ENCODE measurements around the gene CCDC183.
"Not testable (repeated sequence)": the region's sequence is repeated elsewhere in the genome, so short reads cannot be mapped to it uniquely, and the experiment has no call there.

Gene CCDC183

GRCh38 chr9:136826703-136827582 is 30.8 kb downstream of the CCDC183 start:
- DNase-seq = no peak

GRCh38 chr9:136827794-136828473 is 31.8 kb downstream of the CCDC183 start:
- DNase-seq = no peak

- no peak for DNase-seq
Measured at GRCh38 chr9:136828474-136829140, 32.5 kb downstream of the CCDC183 start.

- no peak for DNase-seq
Measured at GRCh38 chr9:136829412-136829811, 33.3 kb downstream of the CCDC183 start.

- no peak for DNase-seq
Measured at GRCh38 chr9:136829981-136830885, 34.1 kb downstream of the CCDC183 start.

- DNase-seq = no peak
Measured at GRCh38 chr9:136831002-136831719, 35.0 kb downstream of the CCDC183 start.

GRCh38 chr9:136831720-136832104 is 35.6 kb downstream of the CCDC183 start:
- DNase-seq = no peak

- DNase-seq = no peak
Measured at GRCh38 chr9:136832581-136832980, 36.4 kb downstream of the CCDC183 start.

GRCh38 chr9:136833381-136834048 is 37.4 kb downstream of the CCDC183 start:
- DNase-seq = not testable (repeated sequence)

GRCh38 chr9:136835162-136835931 is 39.2 kb downstream of the CCDC183 start:
- DNase-seq = no peak

- no peak for DNase-seq
Measured at GRCh38 chr9:136835932-136836904, 40.1 kb downstream of the CCDC183 start.

- no peak for DNase-seq
Measured at GRCh38 chr9:136837146-136837855, 41.2 kb downstream of the CCDC183 start.

GRCh38 chr9:136837856-136838277 is 41.7 kb downstream of the CCDC183 start:
- DNase-seq = not testable (repeated sequence)

- no peak for DNase-seq
Measured at GRCh38 chr9:136838314-136839228, 42.4 kb downstream of the CCDC183 start.

- DNase-seq = no peak
Measured at GRCh38 chr9:136839229-136840139, 43.3 kb downstream of the CCDC183 start.
